Urinary bladder (tissue), 4 donors: ENCODE data around the gene TAS1R3. TPM values are rescaled to one million over a fixed set of nuclear protein-coding genes. Genes with fewer than 3 reads are reported as not detected.

Experiments
- DNase-seq: peaks from one replicate; pipeline ENCODE4 v3.0.0-alpha.2; 2015; ENCODE audit errors: extremely low spot score
- H3K27ac ChIP-seq: one replicate; pipeline ENCODE4 v1.5.1; 2013; ENCODE audit warnings: low read depth, mild to moderate bottlenecking, moderate library complexity
- H3K36me3 ChIP-seq: one replicate; pipeline ENCODE4 v1.6.1; 2013; ENCODE audit warnings: mild to moderate bottlenecking, moderate library complexity; ENCODE audit not compliant: insufficient read depth
- H3K4me1 ChIP-seq: one replicate; pipeline ENCODE4 v1.6.1; 2013; ENCODE audit warnings: mild to moderate bottlenecking, moderate library complexity; ENCODE audit not compliant: insufficient read depth
- H3K4me3 ChIP-seq: one replicate; pipeline ENCODE4 v1.5.1; 2013; ENCODE audit warnings: low read depth, low read length
- WGBS: extraction: QIAGEN DNeasy Blood & Tissue Kit; methylation state at CpG from one replicate; pipeline ENCODE4 v1.1.7; 2013; 5-methylcytosine and 5-hydroxymethylcytosine counted together
- polyA plus RNA-seq: library from polyadenylated mRNA; stranded (reverse); fragments of 200-250 nt; gene quantifications from one replicate; pipeline ENCODE4 v1.2.3, GENCODE V29; 2013
- total RNA-seq: library from RNA; depleted of rRNA; stranded (reverse); fragments of >200 nt; gene quantifications from one replicate; pipeline ENCODE4 v1.2.3, GENCODE V29; 2014
- donor health status: healthy with polysubstance abuse.
- donor health status: healthy.

TAS1R3 gene
- total and polyA plus RNA-seq, 2 donors: 0.11 to 0.48 TPM

DNA sequence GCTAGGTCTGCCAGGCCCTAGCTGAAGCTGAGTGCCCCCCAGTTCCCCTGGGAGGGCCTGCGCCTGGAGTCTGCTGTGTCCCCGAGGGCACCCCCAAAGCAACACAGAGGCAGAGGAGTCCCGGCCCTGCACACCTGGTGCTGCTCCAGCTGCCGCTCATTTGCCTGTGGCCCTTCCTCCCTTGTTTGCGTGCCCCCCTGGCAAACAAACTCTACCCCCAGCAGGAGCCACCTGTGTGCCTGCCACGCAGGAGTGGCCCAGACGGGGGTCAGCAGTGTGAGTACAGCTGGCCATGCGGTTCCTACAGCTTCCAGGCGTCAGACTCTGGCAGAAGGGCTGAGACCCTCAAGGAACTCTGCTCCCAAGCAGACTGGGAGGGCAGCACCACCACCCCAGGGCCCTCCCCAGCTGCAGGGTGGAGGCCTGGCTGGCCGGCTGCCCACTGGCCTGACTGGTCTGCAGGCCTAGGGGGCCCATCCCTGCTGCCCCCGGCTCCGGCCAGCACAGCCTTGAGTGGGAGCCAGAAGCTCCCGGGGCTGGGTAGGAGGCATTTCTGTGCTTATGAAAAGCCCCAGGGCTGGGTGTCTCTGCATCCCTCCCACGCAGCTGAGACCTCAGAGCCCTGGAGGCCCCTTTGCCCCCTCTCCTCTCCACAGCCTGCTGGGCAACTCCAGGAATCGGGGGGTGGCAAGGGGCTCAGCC lies 563 bp upstream of the TAS1R3 start:
- WGBS: 53% methylated on average over 15 of the region's 15 CpGs
- DNase-seq: no peak
- no peak overlapping the region for H3K27ac ChIP-seq
- H3K4me3 ChIP-seq: no peak overlapping the region
- H3K36me3 ChIP-seq: peaks cover 5% of the 10 kb centered on the region
- H3K4me1 ChIP-seq: no peaks in the 10 kb centered on the region

DNA sequence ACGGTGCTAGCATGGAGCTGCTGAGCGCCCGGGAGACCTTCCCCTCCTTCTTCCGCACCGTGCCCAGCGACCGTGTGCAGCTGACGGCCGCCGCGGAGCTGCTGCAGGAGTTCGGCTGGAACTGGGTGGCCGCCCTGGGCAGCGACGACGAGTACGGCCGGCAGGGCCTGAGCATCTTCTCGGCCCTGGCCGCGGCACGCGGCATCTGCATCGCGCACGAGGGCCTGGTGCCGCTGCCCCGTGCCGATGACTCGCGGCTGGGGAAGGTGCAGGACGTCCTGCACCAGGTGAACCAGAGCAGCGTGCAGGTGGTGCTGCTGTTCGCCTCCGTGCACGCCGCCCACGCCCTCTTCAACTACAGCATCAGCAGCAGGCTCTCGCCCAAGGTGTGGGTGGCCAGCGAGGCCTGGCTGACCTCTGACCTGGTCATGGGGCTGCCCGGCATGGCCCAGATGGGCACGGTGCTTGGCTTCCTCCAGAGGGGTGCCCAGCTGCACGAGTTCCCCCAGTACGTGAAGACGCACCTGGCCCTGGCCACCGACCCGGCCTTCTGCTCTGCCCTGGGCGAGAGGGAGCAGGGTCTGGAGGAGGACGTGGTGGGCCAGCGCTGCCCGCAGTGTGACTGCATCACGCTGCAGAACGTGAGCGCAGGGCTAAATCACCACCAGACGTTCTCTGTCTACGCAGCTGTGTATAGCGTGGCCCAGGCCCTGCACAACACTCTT lies 1.1 kb downstream of the TAS1R3 start:
- Histone ChIP-seq H3K27ac (no peak overlapping the region), H3K4me1 (no peaks in the 10 kb centered on the region), H3K36me3 (peaks cover 5% of the 10 kb centered on the region), H3K4me3 (no peak overlapping the region)
- DNase-seq: no peak
- whole genome bisulfite sequencing: 84% methylated on average over 57 of the region's 57 CpGs

DNA sequence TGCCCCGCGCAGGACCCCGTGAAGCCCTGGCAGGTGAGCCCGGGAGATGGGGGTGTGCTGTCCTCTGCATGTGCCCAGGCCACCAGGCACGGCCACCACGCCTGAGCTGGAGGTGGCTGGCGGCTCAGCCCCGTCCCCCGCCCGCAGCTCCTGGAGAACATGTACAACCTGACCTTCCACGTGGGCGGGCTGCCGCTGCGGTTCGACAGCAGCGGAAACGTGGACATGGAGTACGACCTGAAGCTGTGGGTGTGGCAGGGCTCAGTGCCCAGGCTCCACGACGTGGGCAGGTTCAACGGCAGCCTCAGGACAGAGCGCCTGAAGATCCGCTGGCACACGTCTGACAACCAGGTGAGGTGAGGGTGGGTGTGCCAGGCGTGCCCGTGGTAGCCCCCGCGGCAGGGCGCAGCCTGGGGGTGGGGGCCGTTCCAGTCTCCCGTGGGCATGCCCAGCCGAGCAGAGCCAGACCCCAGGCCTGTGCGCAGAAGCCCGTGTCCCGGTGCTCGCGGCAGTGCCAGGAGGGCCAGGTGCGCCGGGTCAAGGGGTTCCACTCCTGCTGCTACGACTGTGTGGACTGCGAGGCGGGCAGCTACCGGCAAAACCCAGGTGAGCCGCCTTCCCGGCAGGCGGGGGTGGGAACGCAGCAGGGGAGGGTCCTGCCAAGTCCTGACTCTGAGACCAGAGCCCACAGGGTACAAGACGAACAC lies 1.8 kb downstream of the TAS1R3 start:
- Histone ChIP-seq H3K4me3 (no peak overlapping the region), H3K27ac (no peak overlapping the region), H3K4me1 (no peaks in the 10 kb centered on the region), H3K36me3 (peaks cover 3% of the 10 kb centered on the region)
- DNase-seq: no peak
- 83% methylated on average over 48 of the region's 48 CpGs for WGBS

DNA sequence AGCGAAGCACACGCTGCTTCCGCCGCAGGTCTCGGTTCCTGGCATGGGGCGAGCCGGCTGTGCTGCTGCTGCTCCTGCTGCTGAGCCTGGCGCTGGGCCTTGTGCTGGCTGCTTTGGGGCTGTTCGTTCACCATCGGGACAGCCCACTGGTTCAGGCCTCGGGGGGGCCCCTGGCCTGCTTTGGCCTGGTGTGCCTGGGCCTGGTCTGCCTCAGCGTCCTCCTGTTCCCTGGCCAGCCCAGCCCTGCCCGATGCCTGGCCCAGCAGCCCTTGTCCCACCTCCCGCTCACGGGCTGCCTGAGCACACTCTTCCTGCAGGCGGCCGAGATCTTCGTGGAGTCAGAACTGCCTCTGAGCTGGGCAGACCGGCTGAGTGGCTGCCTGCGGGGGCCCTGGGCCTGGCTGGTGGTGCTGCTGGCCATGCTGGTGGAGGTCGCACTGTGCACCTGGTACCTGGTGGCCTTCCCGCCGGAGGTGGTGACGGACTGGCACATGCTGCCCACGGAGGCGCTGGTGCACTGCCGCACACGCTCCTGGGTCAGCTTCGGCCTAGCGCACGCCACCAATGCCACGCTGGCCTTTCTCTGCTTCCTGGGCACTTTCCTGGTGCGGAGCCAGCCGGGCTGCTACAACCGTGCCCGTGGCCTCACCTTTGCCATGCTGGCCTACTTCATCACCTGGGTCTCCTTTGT lies 2.6 kb downstream of the TAS1R3 start:
- Histone ChIP-seq H3K4me3 (no peak overlapping the region), H3K36me3 (no peaks in the 10 kb centered on the region), H3K27ac (no peak overlapping the region), H3K4me1 (no peaks in the 10 kb centered on the region)
- 85% methylated on average over 36 of the region's 36 CpGs for WGBS
- no peak for DNase-seq

DNA sequence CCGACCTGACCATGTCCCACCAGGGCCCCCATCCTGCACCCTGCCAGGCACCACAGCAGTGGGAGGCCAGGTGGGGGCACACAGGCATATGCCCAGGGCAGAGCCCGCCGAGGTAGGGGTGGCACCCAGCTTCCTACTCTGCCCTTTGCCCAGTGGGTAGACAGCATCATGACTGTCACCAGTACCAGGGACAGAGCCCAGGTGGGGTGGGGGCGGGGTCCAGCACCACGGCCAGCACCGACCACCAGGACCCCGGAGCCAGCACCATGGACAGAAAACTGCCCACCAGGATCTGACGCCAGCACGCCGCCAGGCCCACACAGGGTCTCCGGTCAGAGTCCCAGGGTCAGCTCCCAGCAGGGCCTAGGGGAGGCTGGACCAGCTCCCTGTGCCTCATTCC lies 3.8 kb downstream of the TAS1R3 start:
- H3K4me3 ChIP-seq: no peak overlapping the region
- peaks cover 2% of the 10 kb centered on the region for H3K36me3 ChIP-seq
- no peaks in the 10 kb centered on the region for H3K4me1 ChIP-seq
- 54% methylated on average over 11 of the region's 11 CpGs for WGBS
- DNase-seq: no peak
- no peak overlapping the region for H3K27ac ChIP-seq

DNA sequence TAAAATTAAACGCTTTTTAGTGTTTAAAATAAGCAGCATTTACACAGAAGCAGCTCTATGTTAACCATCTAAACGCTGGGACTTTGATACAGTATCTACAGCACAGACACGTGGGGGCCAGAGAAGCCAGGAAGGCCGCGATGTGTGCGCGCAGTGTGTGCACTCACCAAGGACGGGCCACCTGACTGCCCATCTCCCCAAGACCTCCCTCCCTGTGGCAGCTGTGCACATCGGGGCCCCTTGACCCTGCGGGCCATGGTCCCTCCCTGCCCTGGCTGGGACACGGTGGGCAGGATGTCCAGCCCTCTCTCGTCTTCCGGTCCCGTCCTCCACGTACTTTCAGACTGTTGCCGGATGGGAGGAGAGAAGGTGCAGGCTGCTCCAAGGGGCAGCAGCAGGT lies 4.2 kb downstream of the TAS1R3 start:
- H3K4me1 ChIP-seq: no peaks in the 10 kb centered on the region
- 70% methylated on average over 16 of the region's 16 CpGs for WGBS
- H3K4me3 ChIP-seq: no peak overlapping the region
- H3K36me3 ChIP-seq: peaks cover 2% of the 10 kb centered on the region
- H3K27ac ChIP-seq: no peak overlapping the region
- DNase-seq: no peak

DNA sequence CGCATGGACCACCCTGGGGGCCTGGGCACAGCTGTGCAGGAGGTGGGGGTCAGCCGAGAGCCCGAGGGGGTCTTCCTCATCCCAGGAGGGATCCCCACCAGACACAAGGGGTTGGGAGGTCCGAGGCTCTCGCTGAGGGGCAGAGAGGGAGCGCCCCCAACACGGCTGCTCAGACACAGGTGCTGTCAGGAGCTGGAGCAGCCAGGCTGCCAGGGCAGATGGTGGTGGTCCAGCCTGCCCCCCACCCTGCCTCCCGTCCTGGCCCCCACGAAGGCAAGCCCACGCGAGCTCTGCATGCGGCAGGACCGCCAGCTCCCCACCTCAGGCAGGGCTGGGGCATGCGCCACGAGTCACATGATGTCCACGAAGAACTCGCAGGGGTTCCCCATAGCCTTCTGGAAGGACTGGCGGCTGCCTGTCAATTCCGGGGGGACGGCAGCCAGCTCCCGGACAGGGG lies 4.7 kb downstream of the TAS1R3 start:
- DNase-seq: no peak
- Histone ChIP-seq H3K4me1 (no peaks in the 10 kb centered on the region), H3K36me3 (peaks cover 2% of the 10 kb centered on the region), H3K4me3 (no peak overlapping the region), H3K27ac (no peak overlapping the region)
- WGBS: 86% methylated on average over 21 of the region's 21 CpGs

DNA sequence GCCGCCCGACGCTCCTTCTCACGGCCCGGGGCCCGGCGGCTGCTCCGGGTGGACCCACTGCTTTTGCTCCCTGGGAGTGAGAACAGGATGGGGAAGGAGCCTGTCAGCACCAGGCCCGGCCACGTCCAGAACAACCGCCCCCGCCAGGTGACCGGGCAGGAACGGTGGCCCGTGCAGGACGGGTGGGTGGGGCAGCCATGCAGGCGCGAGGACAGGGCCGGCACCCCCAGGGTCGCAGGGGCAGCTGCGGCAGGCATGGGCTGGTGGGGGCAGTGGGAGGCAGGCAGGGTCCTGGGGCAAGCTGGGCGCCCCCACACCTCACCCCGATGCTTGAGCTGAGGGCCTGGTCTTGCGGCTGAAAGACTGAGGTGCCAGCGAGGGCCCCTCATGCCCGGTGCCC lies 5.4 kb downstream of the TAS1R3 start:
- H3K4me3 ChIP-seq: no peak overlapping the region
- no peak overlapping the region for H3K27ac ChIP-seq
- DNase-seq: no peak
- WGBS: 91% methylated on average over 26 of the region's 26 CpGs
- peaks cover 2% of the 10 kb centered on the region for H3K36me3 ChIP-seq
- no peaks in the 10 kb centered on the region for H3K4me1 ChIP-seq

DNA sequence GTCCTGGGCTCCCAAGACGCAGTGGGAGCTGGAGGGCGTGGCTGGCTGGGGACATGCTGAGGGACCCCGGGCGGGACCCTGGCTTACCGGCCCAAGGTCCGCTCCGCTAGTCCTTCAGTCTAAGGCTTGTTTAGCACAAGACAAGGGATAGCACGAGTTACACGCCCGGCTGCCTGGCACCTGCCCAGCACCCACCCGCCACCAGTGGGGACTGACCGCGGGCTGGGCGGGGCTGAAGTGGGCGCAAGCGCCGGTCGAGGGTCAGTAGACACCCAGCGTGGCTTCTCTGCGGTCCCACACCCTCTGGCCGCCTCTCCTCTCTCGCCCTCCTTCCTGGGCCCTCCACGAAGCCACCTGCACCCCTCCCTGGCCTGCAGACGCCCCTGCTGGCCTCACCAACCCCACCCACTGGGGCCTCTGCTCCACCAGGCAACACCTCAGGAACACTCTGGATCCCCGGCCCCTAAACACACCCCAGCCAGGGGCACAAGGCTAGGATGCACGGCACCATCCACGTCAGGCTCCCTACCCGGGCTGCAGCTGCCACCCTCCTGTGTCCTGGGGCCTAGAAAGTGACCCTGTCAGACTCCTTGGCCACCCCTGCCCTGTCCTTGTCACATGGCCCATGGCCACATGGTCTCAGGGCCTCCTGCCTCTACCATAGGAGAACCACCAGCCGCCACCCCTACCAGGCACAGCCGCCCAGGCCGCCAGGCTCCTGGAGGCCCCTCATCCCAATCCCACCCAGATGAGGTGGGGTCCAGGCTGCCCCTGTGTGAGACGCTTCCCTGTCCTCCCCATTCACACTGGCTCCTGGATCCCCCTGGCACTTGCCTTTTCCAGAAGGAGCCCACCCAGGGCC lies 6.1 kb downstream of the TAS1R3 start:
- 95% methylated on average over 32 of the region's 32 CpGs for WGBS
- Histone ChIP-seq H3K27ac (no peak overlapping the region), H3K36me3 (peaks cover 2% of the 10 kb centered on the region), H3K4me1 (no peaks in the 10 kb centered on the region), H3K4me3 (no peak overlapping the region)
- no peak for DNase-seq

DNA sequence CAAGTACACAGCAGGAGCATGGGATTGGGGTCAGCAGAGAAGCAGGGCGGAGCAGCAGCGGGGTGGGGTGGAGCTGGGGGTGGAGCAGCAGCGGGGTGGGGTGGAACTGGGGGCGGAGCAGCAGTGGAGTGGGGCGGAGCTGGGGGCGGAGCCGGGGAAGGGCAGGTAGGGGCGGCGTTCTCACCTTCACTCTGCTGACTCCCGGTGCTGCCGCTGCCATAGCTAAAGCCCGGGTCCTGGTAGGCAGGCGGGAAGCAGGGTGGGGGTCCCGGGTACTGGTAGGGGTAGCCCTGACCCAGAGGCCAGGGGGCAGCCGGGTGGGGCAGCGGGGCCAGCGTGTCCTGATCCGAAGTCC lies 6.7 kb downstream of the TAS1R3 start:
- H3K4me1 ChIP-seq: no peaks in the 10 kb centered on the region
- DNase-seq: no peak
- H3K4me3 ChIP-seq: no peak overlapping the region
- no peak overlapping the region for H3K27ac ChIP-seq
- peaks cover 2% of the 10 kb centered on the region for H3K36me3 ChIP-seq
- whole genome bisulfite sequencing: 81% methylated on average over 18 of the region's 18 CpGs

DNA sequence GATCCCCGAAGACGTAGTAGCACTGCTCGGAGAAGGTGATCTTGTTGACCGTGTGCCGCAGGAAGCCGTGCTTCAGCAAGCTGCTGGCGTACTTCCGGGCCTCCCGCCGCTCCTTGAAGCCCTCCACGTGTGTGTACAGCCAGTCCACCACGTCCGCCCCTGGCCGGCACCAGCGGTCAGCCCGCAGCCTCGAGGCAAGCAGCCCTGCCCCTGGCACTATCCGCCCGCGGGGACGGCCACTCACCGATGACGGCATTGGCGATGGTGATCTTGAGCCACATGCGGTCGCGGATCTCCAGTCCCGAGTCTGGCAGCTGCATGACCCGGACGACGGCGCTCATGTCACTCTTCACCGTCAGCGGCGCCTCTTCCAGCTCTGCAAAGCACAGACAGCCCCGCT lies 7.2 kb downstream of the TAS1R3 start:
- peaks cover 2% of the 10 kb centered on the region for H3K36me3 ChIP-seq
- 93% methylated on average over 36 of the region's 36 CpGs for WGBS

DNA sequence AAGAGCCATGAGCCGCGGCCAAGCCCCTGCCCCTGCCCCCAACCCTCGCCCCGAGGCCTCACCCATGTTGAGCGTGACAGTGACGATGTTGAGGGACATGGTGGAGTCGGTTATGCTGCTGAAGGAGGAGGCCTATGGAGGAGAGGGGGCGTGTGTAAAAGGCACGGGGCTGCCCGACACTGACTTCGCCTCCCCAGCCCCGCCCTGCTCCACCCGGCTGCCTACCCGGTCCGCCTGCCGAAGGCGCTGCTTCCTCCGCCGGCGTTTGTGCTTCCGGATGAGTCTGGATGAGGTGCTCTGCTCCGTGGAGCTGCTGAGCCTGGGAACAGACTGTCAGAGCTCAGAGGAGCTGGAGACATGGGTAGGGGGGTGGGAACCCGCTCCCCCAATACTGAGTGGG lies 9.1 kb downstream of the TAS1R3 start:
- DNase-seq: no peak
- Histone ChIP-seq H3K36me3 (peaks cover 2% of the 10 kb centered on the region), H3K4me1 (peaks cover under 1% of the 10 kb centered on the region), H3K4me3 (no peak overlapping the region), H3K27ac (no peak overlapping the region)
- 91% methylated on average over 23 of the region's 23 CpGs for WGBS

More for the DNA sequence above, 7.2 kb downstream of the TAS1R3 start:
- Histone ChIP-seq H3K27ac (no peak overlapping the region), H3K4me3 (no peak overlapping the region), H3K4me1 (no peaks in the 10 kb centered on the region)
- DNase-seq: no peak
